H1 (cell line): Measurements from ENCODE around the gene DISP1. TPM values are rescaled to one million over a fixed set of nuclear protein-coding genes. Genes with fewer than 3 reads are reported as not detected.

Source experiments
- CTCF ChIA-PET: fragments of 300-600 bp; sonication (Branson Sonifier 250); formaldehyde crosslinking; loops from one replicate; lab custom pipeline; 2021; ENCODE audit not compliant: partially characterized antibody; lab: Charles Lee
- POLR2A ChIA-PET: fragments of 300-600 bp; sonication (Branson Sonifier 250); formaldehyde crosslinking; loops from one replicate; lab custom pipeline; 2021; ENCODE audit warnings: inconsistent platforms; ENCODE audit not compliant: partially characterized antibody; lab: Charles Lee
- DNase-seq, 2 experiments: peaks; one replicate each; pipeline versions ENCODE4 v3.0.0 to v3.0.0-alpha.2; 2010 to 2022; ENCODE audit warnings: low spot score in 2 of 2, low read depth in 1 of 2, mixed read lengths in 1 of 2
- FAIRE-seq: peaks from 2 replicates; lab custom pipeline; 2011; peaks lifted over from hg19 to GRCh38; lab: Jason Lieb, UNC
- H2AFZ ChIP-seq: 2 replicates; pipeline ENCODE4 v1.8.1; 2012; ENCODE audit warnings: low read length, inconsistent platforms
- H2AK5ac ChIP-seq: 2 replicates; pipeline ENCODE4 v1.6.1; 2013; ENCODE audit warnings: low read depth, low read length
- H2BK120ac ChIP-seq: replicated peaks from 2 replicates; pipeline ENCODE3; 2013; ENCODE audit warnings: low read depth, low read length, inconsistent platforms
- H2BK12ac ChIP-seq: 2 replicates; pipeline ENCODE4 v1.6.1; 2013; ENCODE audit warnings: low read depth, low read length
- H2BK15ac ChIP-seq: 2 replicates; pipeline ENCODE4 v1.6.1; 2013; ENCODE audit warnings: low read length
- H2BK20ac ChIP-seq: 2 replicates; pipeline ENCODE4 v1.6.1; 2013; ENCODE audit warnings: low read length
- H2BK5ac ChIP-seq: 2 replicates; pipeline ENCODE4 v1.6.1; 2013; ENCODE audit warnings: low read depth, low read length
- H3K14ac ChIP-seq: 2 replicates; pipeline ENCODE4 v1.6.1; 2013; ENCODE audit warnings: inconsistent platforms; ENCODE audit not compliant: insufficient read length
- H3K18ac ChIP-seq: 2 replicates; pipeline ENCODE4 v1.6.1; 2013; ENCODE audit warnings: low read length; ENCODE audit errors: extremely low read depth
- H3K23ac ChIP-seq: 2 replicates; pipeline ENCODE4 v1.6.1; 2013; ENCODE audit warnings: inconsistent platforms; ENCODE audit not compliant: insufficient read length
- H3K23me2 ChIP-seq: 2 replicates; pipeline ENCODE4 v1.6.1; 2013; ENCODE audit warnings: low read depth, low read length
- H3K27ac ChIP-seq: 2 replicates; pipeline ENCODE4 v1.6.1; 2011; ENCODE audit warnings: low read depth, low read length, inconsistent platforms
- H3K27me3 ChIP-seq, 4 experiments: replicated peaks in 1 of 4; 1 replicate in 1 of 4; 2 replicates in 3 of 4; pipeline versions ENCODE4 v1.6.1 to v1.8.1; 2011 to 2013; ENCODE audit warnings: low read length in 3 of 4, mild to moderate bottlenecking in 3 of 4, inconsistent platforms in 2 of 4, mixed read lengths in 2 of 4, moderate library complexity in 1 of 4; ENCODE audit not compliant: control insufficient read depth in 3 of 4, insufficient read depth in 3 of 4; ENCODE audit errors: extremely low read depth in 1 of 4
- H3K36me3 ChIP-seq, 4 experiments: 2 replicates each; pipeline versions ENCODE4 v1.6.1 to v1.8.1; 2011 to 2013; ENCODE audit warnings: mild to moderate bottlenecking in 4 of 4, low read length in 3 of 4, moderate library complexity in 2 of 4, control low read depth in 1 of 4, inconsistent platforms in 1 of 4; ENCODE audit not compliant: insufficient read depth in 4 of 4, control insufficient read depth in 2 of 4
- H3K4ac ChIP-seq: replicated peaks from 2 replicates; pipeline ENCODE3; 2013; ENCODE audit warnings: low read length, low read depth, mixed read lengths, inconsistent platforms; ENCODE audit not compliant: insufficient read length
- H3K4me1 ChIP-seq, 4 experiments: replicated peaks in 1 of 4; 1 replicate in 1 of 4; 2 replicates in 3 of 4; pipeline versions ENCODE4 v1.6.1 to v1.8.1; 2011 to 2013; ENCODE audit warnings: low read length in 3 of 4, inconsistent platforms in 2 of 4, mixed read lengths in 1 of 4; ENCODE audit not compliant: insufficient read depth in 4 of 4, control insufficient read depth in 3 of 4
- H3K4me2 ChIP-seq, 2 experiments: 2 replicates each; pipeline versions ENCODE4 v1.6.1 to v1.8.1; 2011 to 2013; ENCODE audit warnings: low read depth in 2 of 2, low read length in 2 of 2, control low read depth in 1 of 2, inconsistent platforms in 1 of 2, mild to moderate bottlenecking in 1 of 2; ENCODE audit not compliant: insufficient read depth in 1 of 2
- H3K4me3 ChIP-seq, 4 experiments: fragments of 200-600, 300-600 bp in 1 of 4; sonication (generic), shearing (Covaris generic), sonication (Bioruptor Twin) in 1 of 4; 2 replicates each; pipeline versions ENCODE4 v1.5.1 to v1.8.1; 2011 to 2016; ENCODE audit warnings: low read length in 4 of 4, low read depth in 3 of 4, control low read depth in 2 of 4, inconsistent platforms in 2 of 4, mild to moderate bottlenecking in 2 of 4, mixed read lengths in 1 of 4, moderate library complexity in 1 of 4; ENCODE audit not compliant: insufficient read depth in 2 of 4; ENCODE audit errors: extremely low read depth in 1 of 4
- H3K56ac ChIP-seq: replicated peaks from 2 replicates; pipeline ENCODE3; 2013; ENCODE audit warnings: low read depth, mild to moderate bottlenecking, mixed read lengths, low read length, inconsistent platforms; ENCODE audit not compliant: insufficient read length
- H3K79me1 ChIP-seq: 2 replicates; pipeline ENCODE4 v1.6.1; 2013; ENCODE audit warnings: low read depth, low read length, control low read depth
- H3K79me2 ChIP-seq, 2 experiments: 2 replicates each; pipeline versions ENCODE4 v1.6.1 to v1.8.1; 2012 to 2013; ENCODE audit warnings: low read length in 2 of 2, mild to moderate bottlenecking in 2 of 2, inconsistent platforms in 1 of 2; ENCODE audit not compliant: insufficient read depth in 2 of 2, control insufficient read depth in 1 of 2
- H3K9ac ChIP-seq, 4 experiments: replicated peaks in 1 of 4; 1 replicate in 1 of 4; 2 replicates in 3 of 4; pipeline versions ENCODE4 v1.6.1 to v1.8.1; 2011 to 2013; ENCODE audit warnings: low read depth in 3 of 4, low read length in 3 of 4, control low read depth in 2 of 4, mild to moderate bottlenecking in 2 of 4, moderate library complexity in 2 of 4, inconsistent platforms in 1 of 4; ENCODE audit errors: extremely low read depth in 1 of 4
- H3K9me3 ChIP-seq, 2 experiments: 2 replicates each; pipeline versions ENCODE4 v1.6.1 to v1.8.1; 2012 to 2013; ENCODE audit warnings: mild to moderate bottlenecking in 2 of 2, moderate library complexity in 2 of 2, control low read depth in 1 of 2, inconsistent platforms in 1 of 2, low read depth in 1 of 2, low read length in 1 of 2, mixed read lengths in 1 of 2; ENCODE audit not compliant: insufficient read depth in 2 of 2
- H4K20me1 ChIP-seq, 2 experiments: replicated peaks in 1 of 2; 2 replicates each; pipeline versions ENCODE3 to v1.8.1; 2011 to 2013; ENCODE audit warnings: inconsistent platforms in 2 of 2, low read length in 2 of 2, mild to moderate bottlenecking in 1 of 2; ENCODE audit not compliant: insufficient read depth in 2 of 2, control insufficient read depth in 1 of 2
- H4K5ac ChIP-seq: 2 replicates; pipeline ENCODE4 v1.6.1; 2013; ENCODE audit warnings: low read length, low read depth, mixed read lengths, inconsistent platforms; ENCODE audit not compliant: insufficient read length
- H4K8ac ChIP-seq: 2 replicates; pipeline ENCODE4 v1.8.0; 2013; ENCODE audit warnings: mild to moderate bottlenecking, moderate library complexity, low read length, inconsistent platforms; ENCODE audit not compliant: insufficient read depth; ENCODE audit errors: extremely low read depth
- H4K91ac ChIP-seq: replicated peaks from 2 replicates; pipeline ENCODE3; 2013; ENCODE audit warnings: low read length, mixed read lengths, inconsistent platforms; ENCODE audit not compliant: insufficient read length
- MAX ChIP-seq: IDR thresholded peaks from 2 replicates; pipeline ENCODE4 v1.6.1; 2012; ENCODE audit warnings: inconsistent platforms
- NANOG ChIP-seq: IDR thresholded peaks from 2 replicates; pipeline ENCODE4 v1.6.1; 2011; ENCODE audit warnings: low read length, low read depth, mild to moderate bottlenecking, inconsistent platforms; ENCODE audit not compliant: insufficient read depth, poor library complexity, severe bottlenecking
- SAP30 ChIP-seq: fragments of 300-600 bp; sonication (generic); IDR thresholded peaks from 2 replicates; pipeline ENCODE4 v1.7.1; 2012; ENCODE audit warnings: low read length, moderate library complexity, mild to moderate bottlenecking, inconsistent platforms; ENCODE audit not compliant: insufficient read depth, insufficient replicate concordance
- ZNF274 ChIP-seq: IDR thresholded peaks from 2 replicates; pipeline ENCODE4 v1.7.0; 2012; ENCODE audit warnings: low read length, borderline replicate concordance; ENCODE audit errors: extremely low read depth
- WGBS, 2 experiments: shearing (Covaris generic) in 1 of 2; methylation state at CpG; one replicate each; pipeline versions ENCODE4 v1.1.6 to v1.1.7; 2013 to 2015; ENCODE audit warnings: low lambda C conversion rate in 2 of 2, mixed read lengths in 2 of 2, inconsistent platforms in 1 of 2, low coverage in 1 of 2, missing lambda C conversion rate in 1 of 2; ENCODE audit not compliant: insufficient replicate concordance in 2 of 2, insufficient coverage in 1 of 2, insufficient read length in 1 of 2; ENCODE audit errors: extremely low coverage in 1 of 2, missing lambda C conversion rate in 1 of 2; 5-methylcytosine and 5-hydroxymethylcytosine counted together
- polyA plus RNA-seq, 7 experiments: library from polyadenylated mRNA; depleted of rRNA in 3 of 7; stranded (reverse) in 5 of 7; unstranded in 2 of 7; fragments of >200 nt in 5 of 7; fragments of 200-250 nt in 2 of 7; gene quantifications; 1 replicate in 5 of 7; 2 replicates in 1 of 7; 4 replicates in 1 of 7; pipeline versions ENCODE4 v1.2.1 to v1.2.3, GENCODE V29; 2011 to 2013; ENCODE audit warnings: missing spikeins in 2 of 7, mixed read lengths in 2 of 7
- total RNA-seq: library from RNA; stranded (reverse); fragmentation: NEBNext Ultra II Directional; extraction: Animal tissue kit (Norgen Biotek cat#: 25700); gene quantifications from 2 replicates; pipeline ENCODE4 v1.2.1, GENCODE V29; 2021
- TF ChIP-seq, protein P1 (sequence below), 3 experiments: IDR thresholded peaks; 1 replicate in 2 of 3; 2 replicates in 1 of 3; pipeline versions ENCODE4 v1.5.1 to v1.6.1; 2011; ENCODE audit warnings: low read length in 3 of 3, mild to moderate bottlenecking in 3 of 3, inconsistent platforms in 2 of 3, low read depth in 1 of 3, moderate library complexity in 1 of 3; ENCODE audit not compliant: insufficient read depth in 1 of 3; ENCODE audit errors: control extremely low read depth in 1 of 3

DISP1 gene
- total and polyA plus RNA-seq, 2 of the 8 experiments (the other 6 are each of a cell fraction or from before 2014, with no cell fraction given) = 4.1 to 6.1 TPM

GRCh38 chr1:222781251-222781650 is 33.6 kb upstream of the DISP1 start:
- no peak overlapping the region for H3K9ac ChIP-seq
- H2BK5ac ChIP-seq = no peak overlapping the region
- 70% methylated on average over 4 of the region's 4 CpGs; no CpG with 5 or more reads in 1 of the 2 experiments for WGBS, 2 experiments
- peaks cover 0 to 1% (median 0%) of the 10 kb centered on the region in 4 experiments; a peak in 1 of 7 replicates for H3K27me3 ChIP-seq
- no peak overlapping the region for H2BK12ac ChIP-seq
- no peak overlapping the region for H3K4me3 ChIP-seq
- POLR2A ChIA-PET = no interaction called here
- DNase-seq (no peak), FAIRE-seq (no peak)
- no peak overlapping the region for H2AFZ ChIP-seq
- no peaks in the 10 kb centered on the region for H3K36me3 ChIP-seq
- no peak overlapping the region for H2BK15ac ChIP-seq
- H3K23me2 ChIP-seq = no peaks in the 10 kb centered on the region
- no peaks in the 10 kb centered on the region for H3K4me1 ChIP-seq
- H4K5ac ChIP-seq = no peak overlapping the region
- H3K23ac ChIP-seq = no peak overlapping the region
- no peak overlapping the region for H3K18ac ChIP-seq
- H4K20me1 ChIP-seq = no peaks in the 10 kb centered on the region
- H3K4ac ChIP-seq = no peak overlapping the region
- no peak overlapping the region for H3K27ac ChIP-seq
- no peak overlapping the region for H4K91ac ChIP-seq
- H3K56ac ChIP-seq = no peak overlapping the region
- H3K9me3 ChIP-seq = no peaks in the 10 kb centered on the region
- TF ChIP-seq SAP30 = no peak
- TF ChIP-seq MAX = no peak
- TF ChIP-seq, protein P1, sequence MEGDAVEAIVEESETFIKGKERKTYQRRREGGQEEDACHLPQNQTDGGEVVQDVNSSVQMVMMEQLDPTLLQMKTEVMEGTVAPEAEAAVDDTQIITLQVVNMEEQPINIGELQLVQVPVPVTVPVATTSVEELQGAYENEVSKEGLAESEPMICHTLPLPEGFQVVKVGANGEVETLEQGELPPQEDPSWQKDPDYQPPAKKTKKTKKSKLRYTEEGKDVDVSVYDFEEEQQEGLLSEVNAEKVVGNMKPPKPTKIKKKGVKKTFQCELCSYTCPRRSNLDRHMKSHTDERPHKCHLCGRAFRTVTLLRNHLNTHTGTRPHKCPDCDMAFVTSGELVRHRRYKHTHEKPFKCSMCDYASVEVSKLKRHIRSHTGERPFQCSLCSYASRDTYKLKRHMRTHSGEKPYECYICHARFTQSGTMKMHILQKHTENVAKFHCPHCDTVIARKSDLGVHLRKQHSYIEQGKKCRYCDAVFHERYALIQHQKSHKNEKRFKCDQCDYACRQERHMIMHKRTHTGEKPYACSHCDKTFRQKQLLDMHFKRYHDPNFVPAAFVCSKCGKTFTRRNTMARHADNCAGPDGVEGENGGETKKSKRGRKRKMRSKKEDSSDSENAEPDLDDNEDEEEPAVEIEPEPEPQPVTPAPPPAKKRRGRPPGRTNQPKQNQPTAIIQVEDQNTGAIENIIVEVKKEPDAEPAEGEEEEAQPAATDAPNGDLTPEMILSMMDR (IDR thresholded peaks at IDR 0.05; ENCODE audit: control extremely low read depth in 1 of 3, insufficient read depth in 1 of 3, low read depth in 1 of 3, low read length in 3 of 3) = no peak
- TF ChIP-seq ZNF274 = no peak
- TF ChIP-seq NANOG = no peak
- H3K14ac ChIP-seq = no peak overlapping the region
- no peak overlapping the region for H3K4me2 ChIP-seq
- no peak overlapping the region for H4K8ac ChIP-seq
- H2BK120ac ChIP-seq = no peak overlapping the region
- H3K79me1 ChIP-seq = no peaks in the 10 kb centered on the region
- no peak overlapping the region for H2AK5ac ChIP-seq
- H2BK20ac ChIP-seq = no peak overlapping the region
- H3K79me2 ChIP-seq = no peaks in the 10 kb centered on the region
- CTCF ChIA-PET = interaction anchor here (0.9 kb wide), 1 partner anchor 10 kb away, joined by 3 read pairs; no protein-coding TSS in a partner anchor
